ENCODE results near the gene HTR1D.
A peak's percentile ranks its signal among the peaks of the same experiment; 100 is the strongest.

HTR1D gene

GRCh38 chr1:23247276-23247675 lies 30.0 kb upstream of the HTR1D start:
- TF ChIP-seq CTCF (conservative IDR thresholded peaks at IDR 0.05; ENCODE audit: control insufficient read depth, insufficient read depth, low read depth, low read length), result no peak
- no peak for DNase-seq (ENCODE audit: low read depth)
- H3K4me3 ChIP-seq (ENCODE audit: control insufficient read depth, low read depth, low read length), result no peak overlapping the region

GRCh38 chr1:23246274-23246673 lies 29.0 kb upstream of the HTR1D start:
- TF ChIP-seq CTCF (conservative IDR thresholded peaks at IDR 0.05; ENCODE audit: control insufficient read depth, insufficient read depth, low read depth, low read length), result no peak
- no peak overlapping the region for H3K4me3 ChIP-seq (ENCODE audit: control insufficient read depth, low read depth, low read length)
- DNase-seq (ENCODE audit: low read depth), result no peak

- no peak for TF ChIP-seq CTCF (conservative IDR thresholded peaks at IDR 0.05; ENCODE audit: control insufficient read depth, insufficient read depth, low read depth, low read length)
- DNase-seq (ENCODE audit: low read depth), result no peak
- H3K4me3 ChIP-seq (ENCODE audit: control insufficient read depth, low read depth, low read length), result no peak overlapping the region
Observed at GRCh38 chr1:23244256-23244761, 27.0 kb upstream of the HTR1D start.

- H3K4me3 ChIP-seq (ENCODE audit: control insufficient read depth, low read depth, low read length), result no peak overlapping the region
- DNase-seq (ENCODE audit: low read depth), result peak; percentile 16
- TF ChIP-seq CTCF (conservative IDR thresholded peaks at IDR 0.05; ENCODE audit: control insufficient read depth, insufficient read depth, low read depth, low read length), result no peak
Observed at GRCh38 chr1:23242414-23242813, 25.1 kb upstream of the HTR1D start.

- no peak for TF ChIP-seq CTCF (conservative IDR thresholded peaks at IDR 0.05; ENCODE audit: control insufficient read depth, insufficient read depth, low read depth, low read length)
- no peak overlapping the region for H3K4me3 ChIP-seq (ENCODE audit: control insufficient read depth, low read depth, low read length)
- DNase-seq (ENCODE audit: low read depth), result no peak
Observed at GRCh38 chr1:23239638-23240295, 22.5 kb upstream of the HTR1D start.

- H3K4me3 ChIP-seq (ENCODE audit: control insufficient read depth, low read depth, low read length), result no peak overlapping the region
- TF ChIP-seq CTCF (conservative IDR thresholded peaks at IDR 0.05; ENCODE audit: control insufficient read depth, insufficient read depth, low read depth, low read length), result no peak
- no peak for DNase-seq (ENCODE audit: low read depth)
Observed at GRCh38 chr1:23238565-23238964, 21.3 kb upstream of the HTR1D start.

All from fibroblast of mammary gland (primary cell).